Activated CD8-positive, alpha-beta memory T cell treated with anti-CD3 and anti-CD28 coated beads, Interleukin-2, amount 50 U/mL, for 1 hour (primary cell): ENCODE data around the gene BMP2K.
"Not testable (repeated sequence)": the region's sequence is repeated elsewhere in the genome, so short reads cannot be mapped to it uniquely, and the experiment has no call there.

Experiments used
- DNase-seq: peaks from one replicate; pipeline ENCODE4 v3.0.0-alpha.2; 2020; ENCODE audit errors: extremely low read depth

The BMP2K gene

GRCh38 chr4:78863254-78863869 is 87.2 kb downstream of the BMP2K start:
- DNase-seq, result no peak

- DNase-seq, result no peak
Measured at GRCh38 chr4:78863991-78864390, 87.8 kb downstream of the BMP2K start.

GRCh38 chr4:78864405-78865024 is 88.4 kb downstream of the BMP2K start:
- DNase-seq, result no peak

DNA sequence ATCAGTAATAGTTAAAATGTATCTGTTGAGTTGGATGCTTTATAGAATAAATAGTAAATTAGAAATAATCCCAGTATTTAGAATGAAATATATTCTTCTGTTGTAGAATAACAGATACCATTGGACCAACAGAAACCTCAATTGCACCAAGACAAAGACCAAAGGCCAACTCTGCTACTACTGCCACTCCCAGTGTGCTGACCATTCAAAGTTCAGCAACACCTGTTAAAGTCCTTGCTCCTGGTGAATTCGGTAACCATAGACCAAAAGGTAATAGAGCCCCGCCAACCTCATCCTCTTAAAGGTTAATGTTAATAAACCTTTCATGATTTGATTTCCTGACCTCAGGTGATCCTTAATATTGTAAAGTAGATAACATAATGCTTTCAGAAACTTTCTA is 89.3 kb downstream of the BMP2K start:
- no peak for DNase-seq

GRCh38 chr4:78868712-78869111 is 92.6 kb downstream of the BMP2K start:
- DNase-seq, result not testable (repeated sequence)

DNA sequence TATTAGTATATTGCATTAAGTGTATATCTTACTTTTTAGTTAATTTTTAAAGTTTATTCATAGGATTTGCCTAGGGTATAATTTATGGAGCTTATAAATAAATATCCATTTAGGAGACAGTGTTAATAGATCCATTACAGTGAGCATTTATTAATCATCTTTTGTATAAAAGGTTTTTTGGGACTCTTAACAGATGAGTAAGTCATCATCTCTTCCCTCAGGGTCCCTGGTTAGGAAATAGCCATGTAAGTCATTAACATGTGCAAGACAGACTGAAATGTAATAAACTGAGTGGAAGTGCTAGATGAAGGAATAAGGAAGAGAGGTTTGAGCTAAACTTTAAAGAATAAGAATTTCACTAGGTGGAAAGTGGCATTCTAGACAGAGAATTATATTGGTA is 93.9 kb downstream of the BMP2K start:
- no peak for DNase-seq

- no peak for DNase-seq
Measured at GRCh38 chr4:78876568-78877320, 100.6 kb downstream of the BMP2K start.

DNA sequence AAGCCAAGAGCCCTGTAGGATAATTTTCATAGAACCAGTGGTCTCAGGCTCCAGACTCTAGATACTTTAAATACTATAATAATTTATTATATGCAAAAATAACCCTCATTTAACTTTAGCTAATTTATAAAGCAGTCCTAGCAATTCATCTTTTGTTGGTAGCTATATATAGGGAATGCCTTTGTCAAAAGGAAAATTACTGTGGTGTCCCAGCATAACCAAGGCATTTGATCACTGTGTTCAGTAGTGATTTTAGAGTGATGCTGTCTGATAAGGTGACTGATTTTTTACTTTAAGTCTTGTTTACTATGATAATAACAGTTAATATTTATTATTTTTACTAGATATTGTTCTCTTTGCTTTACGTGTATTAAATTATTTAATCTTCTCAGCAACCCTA is 101.9 kb downstream of the BMP2K start:
- no peak for DNase-seq

- no peak for DNase-seq
Measured at GRCh38 chr4:78880874-78881492, 104.8 kb downstream of the BMP2K start.

- DNase-seq, result no peak
Measured at GRCh38 chr4:78885598-78885997, 109.4 kb downstream of the BMP2K start.

DNA sequence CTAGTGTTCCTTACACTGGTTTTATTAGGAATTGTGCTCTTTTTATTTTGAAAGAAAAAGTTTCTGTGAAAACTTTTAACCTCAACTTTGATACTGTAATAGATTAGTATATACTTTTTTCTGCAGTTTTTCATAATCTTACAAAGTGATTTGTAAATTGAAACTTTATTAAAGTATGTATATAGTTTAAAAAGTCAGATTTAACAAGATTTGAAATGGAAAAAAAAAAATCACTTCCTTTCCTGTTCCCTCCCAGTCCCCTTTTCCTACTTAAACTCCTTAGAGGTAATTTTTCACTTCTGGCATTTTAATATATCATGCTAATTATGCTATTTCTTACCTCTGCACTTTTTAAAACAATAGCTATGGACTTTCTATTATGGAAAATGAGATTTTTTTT is 113.8 kb downstream of the BMP2K start:
- DNase-seq, result no peak

DNA sequence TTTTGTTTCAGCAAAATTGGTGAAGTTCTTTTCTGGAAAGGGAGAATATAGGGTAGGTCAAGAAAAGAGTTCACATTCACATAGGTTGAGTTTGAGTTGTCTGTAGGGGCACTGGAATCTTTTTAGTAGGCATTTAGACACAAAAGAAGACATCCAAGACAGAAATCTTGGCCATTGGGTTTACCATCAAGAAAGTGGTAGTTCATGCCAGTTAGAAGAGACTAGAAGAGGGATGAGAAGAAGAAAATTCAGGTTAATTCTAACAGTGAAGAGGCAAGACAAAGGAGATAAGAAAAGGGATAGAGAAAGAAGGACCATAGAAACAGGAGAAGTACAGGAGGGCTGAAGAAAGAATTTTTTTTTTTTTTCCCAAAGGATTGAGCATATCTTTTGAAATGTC is 123.2 kb downstream of the BMP2K start:
- DNase-seq, result no peak

GRCh38 chr4:78901882-78902281 is 125.7 kb downstream of the BMP2K start:
- no peak for DNase-seq

DNA sequence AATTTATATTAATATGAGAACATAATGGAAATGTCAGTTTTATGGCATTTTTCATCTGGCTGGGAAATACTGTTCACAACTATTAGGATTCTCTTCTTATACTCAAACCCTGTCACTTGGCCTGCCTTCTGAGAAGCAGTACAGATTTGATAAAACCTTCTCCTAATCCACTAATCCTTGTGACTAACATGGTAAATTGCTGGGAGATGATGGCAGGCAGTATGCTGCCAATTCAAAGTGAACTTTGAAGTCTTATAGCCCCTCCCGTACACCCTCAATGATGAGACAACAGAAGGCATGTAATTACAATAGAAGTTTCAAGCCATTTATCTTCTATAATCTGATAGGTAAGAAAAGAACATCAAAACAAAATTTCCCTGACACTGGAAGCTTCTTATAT is 126.1 kb downstream of the BMP2K start:
- no peak for DNase-seq

- no peak for DNase-seq
Measured at GRCh38 chr4:78904143-78904542, 128.0 kb downstream of the BMP2K start.

- no peak for DNase-seq
Measured at GRCh38 chr4:78907638-78908037, 131.5 kb downstream of the BMP2K start.

DNA sequence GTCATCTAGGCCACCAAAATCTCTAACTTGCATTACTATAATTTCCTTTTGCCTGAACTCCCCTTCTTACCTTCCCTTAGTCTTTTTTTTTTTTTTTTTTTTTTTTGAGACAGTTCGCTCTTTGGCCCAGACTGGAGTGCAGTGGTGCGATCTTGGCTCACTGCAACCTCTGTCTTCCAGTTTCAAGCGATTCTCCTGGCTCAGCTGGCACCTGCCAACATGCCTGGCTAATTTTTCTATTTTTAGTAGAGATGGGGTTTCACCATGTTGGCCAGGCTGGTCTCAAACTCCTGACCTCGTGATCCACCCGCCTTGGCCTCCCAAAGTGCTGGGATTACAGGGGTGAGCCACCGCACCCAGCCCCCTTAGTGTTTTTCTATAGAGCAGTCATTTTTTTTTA is 132.8 kb downstream of the BMP2K start:
- not testable (repeated sequence) for DNase-seq

DNA sequence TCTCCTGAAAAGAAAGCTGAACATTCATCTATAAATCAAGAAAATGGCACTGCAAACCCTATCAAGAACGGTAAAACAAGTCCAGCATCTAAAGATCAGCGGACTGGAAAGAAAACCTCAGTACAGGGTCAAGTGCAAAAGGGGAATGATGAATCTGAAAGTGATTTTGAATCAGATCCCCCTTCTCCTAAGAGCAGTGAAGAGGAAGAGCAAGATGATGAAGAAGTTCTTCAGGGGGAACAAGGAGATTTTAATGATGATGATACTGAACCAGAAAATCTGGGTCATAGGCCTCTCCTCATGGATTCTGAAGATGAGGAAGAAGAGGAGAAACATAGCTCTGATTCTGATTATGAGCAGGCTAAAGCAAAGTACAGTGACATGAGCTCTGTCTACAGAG is 134.5 kb downstream of the BMP2K start:
- DNase-seq, result no peak

GRCh38 chr4:78922207-78922606 is 146.1 kb downstream of the BMP2K start:
- DNase-seq, result no peak

- DNase-seq, result no peak
Measured at GRCh38 chr4:78923464-78924312, 147.5 kb downstream of the BMP2K start.

DNA sequence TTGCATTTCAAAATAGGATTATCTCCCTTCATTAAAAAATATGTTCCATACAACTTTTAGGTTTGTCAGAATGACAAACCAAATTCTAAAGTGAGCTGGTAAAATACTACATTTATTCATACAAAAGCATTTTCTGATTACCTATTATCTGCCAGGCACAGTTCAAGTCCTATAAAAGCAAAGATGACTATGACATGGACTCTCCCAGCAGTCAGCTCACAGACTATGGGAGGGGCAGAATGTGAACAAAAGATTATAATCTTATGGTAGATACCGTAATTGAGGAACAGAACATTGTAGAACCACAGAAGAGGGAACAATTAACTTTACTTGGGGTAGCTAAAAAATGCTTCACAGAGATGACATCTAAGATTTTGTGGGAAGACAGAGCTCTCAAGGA is 150.7 kb downstream of the BMP2K start:
- no peak for DNase-seq

DNA sequence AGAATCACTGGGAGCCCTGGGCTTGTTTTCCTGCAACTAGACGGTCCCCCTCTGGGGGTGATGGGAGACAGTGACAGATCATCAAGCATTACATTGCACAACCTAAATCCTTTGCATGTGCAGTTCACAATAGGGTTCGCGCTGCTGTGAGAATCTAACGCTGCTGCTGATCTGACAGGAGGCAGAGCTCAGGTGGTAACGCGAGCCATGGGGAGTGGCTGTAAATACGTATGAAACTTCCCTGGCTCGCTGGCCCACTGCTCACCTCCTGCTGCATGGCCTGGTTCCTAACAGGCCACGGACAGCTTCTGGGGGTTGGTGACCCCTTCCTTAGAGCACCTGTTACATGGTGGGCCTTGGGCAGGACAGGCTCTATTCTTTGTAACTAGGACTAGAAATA is 152.7 kb downstream of the BMP2K start:
- no peak for DNase-seq
